ENCODE data around the gene FUT3.
"Not testable (repeated sequence)": the region's sequence is repeated elsewhere in the genome, so short reads cannot be mapped to it uniquely, and the experiment has no call there.

The FUT3 gene

GRCh38 chr19:5851302-5851701 is at the start of gene FUT3:
FUT3 (minus strand) TSS chr19:5851449.
- no peak for DNase-seq (ENCODE audit: low spot score)

- DNase-seq (ENCODE audit: low spot score): no peak
Measured at GRCh38 chr19:5900976-5901375, 49.7 kb upstream of the FUT3 start.

- no peak for DNase-seq (ENCODE audit: low spot score)
Measured at GRCh38 chr19:5899728-5900526, 48.7 kb upstream of the FUT3 start.

GRCh38 chr19:5897189-5897969 is 46.1 kb upstream of the FUT3 start:
- no peak for DNase-seq (ENCODE audit: low spot score)

- no peak for DNase-seq (ENCODE audit: low spot score)
Measured at GRCh38 chr19:5896365-5897076, 45.3 kb upstream of the FUT3 start.

- no peak for DNase-seq (ENCODE audit: low spot score)
Measured at GRCh38 chr19:5895890-5896289, 44.6 kb upstream of the FUT3 start.

GRCh38 chr19:5895409-5895808 is 44.2 kb upstream of the FUT3 start:
- DNase-seq (ENCODE audit: low spot score): no peak

GRCh38 chr19:5894704-5895349 is 43.6 kb upstream of the FUT3 start:
- DNase-seq (ENCODE audit: low spot score): no peak

GRCh38 chr19:5893907-5894703 is 42.9 kb upstream of the FUT3 start:
- DNase-seq (ENCODE audit: low spot score): no peak

GRCh38 chr19:5893296-5893903 is 42.2 kb upstream of the FUT3 start:
- no peak for DNase-seq (ENCODE audit: low spot score)

- no peak for DNase-seq (ENCODE audit: low spot score)
Measured at GRCh38 chr19:5892772-5893275, 41.6 kb upstream of the FUT3 start.

- peak; percentile 70 for DNase-seq (ENCODE audit: low spot score)
Measured at GRCh38 chr19:5891938-5892771, 40.9 kb upstream of the FUT3 start.

- no peak for DNase-seq (ENCODE audit: low spot score)
Measured at GRCh38 chr19:5891572-5891937, 40.3 kb upstream of the FUT3 start.

GRCh38 chr19:5890099-5890498 is 38.9 kb upstream of the FUT3 start:
- no peak for DNase-seq (ENCODE audit: low spot score)

- peak; percentile 62 for DNase-seq (ENCODE audit: low spot score)
Measured at GRCh38 chr19:5889288-5889971, 38.2 kb upstream of the FUT3 start.

GRCh38 chr19:5884065-5884811 is 33.0 kb upstream of the FUT3 start:
- DNase-seq (ENCODE audit: low spot score): not testable (repeated sequence)

GRCh38 chr19:5883157-5883873 is 32.1 kb upstream of the FUT3 start:
- DNase-seq (ENCODE audit: low spot score): not testable (repeated sequence)

Measured in hepatic stellate cell (primary cell).